Natural killer cell treated with Interleukin-12 subunit alpha and Interleukin-12 subunit beta and Interleukin-15 and Interleukin-18, amount 100 ng/mL, for 72 hours (primary cell): ENCODE results near the gene PLEKHG4. TPM values are rescaled to one million over a fixed set of nuclear protein-coding genes. Genes with fewer than 3 reads are reported as not detected.

Experiments used
- ATAC-seq, 2 donors: fragments of 150-1000 bp; cut with Tn5 transposase in 1 of 2; sonication (Bioruptor Pico), chemical (Tn5 transposase) in 1 of 2; 2 replicates each; pipeline ENCODE4 v1.10.0; 2021
- DNase-seq: peaks from one replicate; pipeline ENCODE4 v3.0.0; 2022; ENCODE audit warnings: low spot score
- H3K27ac Mint-ChIP-seq, 2 donors: 1 replicate in 1 of 2; 2 replicates in 1 of 2; pipeline ENCODE4 v1.8.0; 2022; ENCODE audit warnings: mixed read lengths in 2 of 2, mild to moderate bottlenecking in 1 of 2, moderate library complexity in 1 of 2
- H3K27me3 Mint-ChIP-seq, 2 donors: 1 replicate in 1 of 2; 2 replicates in 1 of 2; pipeline ENCODE4 v1.8.0; 2022; ENCODE audit warnings: mixed read lengths in 2 of 2
- H3K36me3 Mint-ChIP-seq: one replicate; pipeline ENCODE4 v1.8.0; 2022; ENCODE audit warnings: mixed read lengths
- H3K4me1 Mint-ChIP-seq, 2 donors: 1 replicate in 1 of 2; 2 replicates in 1 of 2; pipeline ENCODE4 v1.8.0; 2022; ENCODE audit warnings: low read depth in 2 of 2, mixed read lengths in 2 of 2, mild to moderate bottlenecking in 1 of 2
- H3K4me3 Mint-ChIP-seq: one replicate; pipeline ENCODE4 v1.8.0; 2022; ENCODE audit warnings: mixed read lengths
- H3K9me3 Mint-ChIP-seq: 2 replicates; pipeline ENCODE4 v1.8.0; 2022; ENCODE audit warnings: mixed read lengths
- total RNA-seq, 2 donors: library from RNA; stranded (reverse); gene quantifications; one replicate each; pipeline ENCODE4 v1.2.3, GENCODE V29; 2022

Gene PLEKHG4
- total RNA-seq, 2 donors from 2014 or later: 5.8 to 8.7 TPM

DNA sequence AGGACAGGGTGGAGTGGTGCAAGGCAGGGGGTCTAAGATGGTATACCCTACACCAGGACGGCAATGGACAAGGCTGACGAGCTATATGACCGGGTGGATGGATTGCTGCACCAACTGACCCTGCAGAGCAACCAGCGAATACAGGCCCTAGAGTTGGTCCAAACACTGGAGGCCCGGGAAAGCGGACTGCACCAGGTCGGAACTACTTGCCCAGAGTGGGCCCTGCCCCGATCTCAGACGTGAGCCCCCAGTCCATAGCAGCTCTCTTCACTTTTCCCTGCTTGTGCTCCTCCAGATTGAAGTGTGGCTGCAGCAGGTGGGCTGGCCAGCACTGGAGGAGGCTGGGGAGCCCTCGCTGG, 3.1 kb downstream of the PLEKHG4 start:
- Mint-ChIP-seq H3K4me3 (no peak overlapping the region), H3K4me1 (peaks cover 3 to 6% of the 10 kb centered on the region in 2 donors), H3K9me3 (no peaks in the 10 kb centered on the region), H3K27me3 (no peaks in the 10 kb centered on the region), H3K36me3 (no peaks in the 10 kb centered on the region), H3K27ac (no peak overlapping the region)
- ATAC-seq: no peak
- DNase-seq: no peak

DNA sequence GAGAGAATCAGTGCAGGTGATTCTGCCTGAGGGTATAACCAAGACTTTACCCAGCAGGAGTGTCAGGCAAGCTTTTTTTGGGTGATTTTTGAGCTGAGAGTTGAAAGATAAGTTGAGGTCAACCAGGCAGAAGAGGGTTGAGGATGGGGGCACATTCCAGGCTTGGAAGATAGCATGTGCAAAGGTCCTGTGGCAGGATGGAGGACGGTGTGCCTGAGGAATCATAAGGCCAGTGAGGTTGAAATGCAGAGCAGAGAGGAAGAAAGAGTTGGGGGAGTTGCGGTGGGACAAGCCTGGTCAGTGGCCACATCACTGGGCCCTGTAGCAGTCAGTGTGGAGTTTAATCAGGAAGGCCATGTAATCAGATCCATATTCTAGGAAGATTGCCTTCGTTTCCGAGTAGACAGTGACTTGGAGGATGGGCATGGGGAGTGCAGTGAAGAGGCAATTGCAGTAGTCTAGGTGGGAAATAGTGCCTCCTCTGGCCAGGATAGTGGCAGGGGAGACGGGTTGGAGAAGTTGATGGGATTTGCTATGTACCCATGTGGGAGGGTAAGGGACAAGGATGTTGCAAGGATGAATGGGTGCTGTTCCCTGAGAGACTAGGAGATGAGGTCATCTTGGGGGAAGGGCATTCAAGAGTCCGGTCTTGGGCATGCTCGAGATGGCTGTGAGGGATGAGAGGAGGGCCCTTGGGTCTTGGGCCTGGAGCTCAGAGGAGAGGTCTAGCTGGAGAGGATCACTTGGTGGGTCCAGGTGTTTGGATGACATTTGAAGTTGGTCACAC, 3.9 kb downstream of the PLEKHG4 start:
- Mint-ChIP-seq H3K4me1 (peaks cover 0 to 2% of the 10 kb centered on the region in 2 donors), H3K4me3 (no peak overlapping the region), H3K9me3 (no peaks in the 10 kb centered on the region), H3K27ac (no peak overlapping the region), H3K36me3 (no peaks in the 10 kb centered on the region), H3K27me3 (no peaks in the 10 kb centered on the region)
- ATAC-seq (no peak), DNase-seq (no peak)

GRCh38 chr16:67283826-67284555, 4.7 kb downstream of the PLEKHG4 start:
- Mint-ChIP-seq H3K4me1 (no peaks in the 10 kb centered on the region), H3K27ac (no peak overlapping the region), H3K27me3 (no peaks in the 10 kb centered on the region), H3K9me3 (no peaks in the 10 kb centered on the region), H3K36me3 (no peaks in the 10 kb centered on the region), H3K4me3 (no peak overlapping the region)
- no peak for DNase-seq
- no peak for ATAC-seq

DNA sequence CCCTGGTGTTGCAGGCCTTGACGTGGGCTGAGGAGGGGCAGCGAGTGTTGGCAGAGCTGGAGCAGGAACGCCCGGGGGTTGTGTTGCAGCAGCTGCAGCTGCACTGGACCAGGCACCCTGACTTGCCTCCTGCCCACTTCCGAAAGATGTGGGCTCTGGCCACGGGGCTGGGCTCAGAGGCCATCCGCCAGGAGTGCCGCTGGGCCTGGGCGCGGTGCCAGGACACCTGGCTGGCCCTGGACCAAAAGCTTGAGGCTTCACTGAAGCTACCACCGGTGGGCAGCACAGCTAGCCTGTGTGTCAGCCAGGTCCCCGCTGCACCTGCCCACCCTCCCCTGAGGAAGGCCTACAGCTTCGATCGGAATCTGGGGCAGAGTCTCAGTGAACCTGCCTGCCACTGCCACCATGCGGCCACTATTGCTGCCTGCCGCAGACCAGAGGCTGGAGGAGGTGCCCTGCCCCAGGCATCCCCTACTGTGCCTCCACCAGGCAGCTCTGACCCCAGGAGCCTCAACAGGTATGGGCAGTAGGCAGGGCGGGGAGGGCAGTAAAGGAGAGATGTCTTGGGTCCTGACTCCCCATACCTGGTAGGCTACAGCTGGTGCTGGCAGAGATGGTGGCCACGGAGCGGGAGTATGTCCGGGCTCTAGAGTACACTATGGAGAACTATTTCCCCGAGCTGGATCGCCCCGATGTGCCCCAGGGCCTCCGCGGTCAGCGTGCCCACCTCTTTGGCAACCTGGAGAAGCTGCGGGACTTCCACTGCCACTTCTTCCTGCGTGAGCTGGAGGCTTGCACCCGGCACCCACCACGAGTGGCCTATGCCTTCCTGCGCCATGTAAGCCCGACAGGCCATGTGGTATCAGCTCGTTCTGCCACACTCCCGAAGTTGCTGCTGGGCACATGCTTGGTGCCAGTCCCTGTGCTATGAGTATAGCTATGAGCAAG, 5.6 kb downstream of the PLEKHG4 start:
- H3K27me3 Mint-ChIP-seq: no peaks in the 10 kb centered on the region
- no peak overlapping the region for H3K4me3 Mint-ChIP-seq
- ATAC-seq: no peak
- H3K4me1 Mint-ChIP-seq: peaks cover 7% of the 10 kb centered on the region in 2 donors
- no peak for DNase-seq
- H3K36me3 Mint-ChIP-seq: no peaks in the 10 kb centered on the region
- H3K9me3 Mint-ChIP-seq: no peaks in the 10 kb centered on the region
- no peak overlapping the region for H3K27ac Mint-ChIP-seq

GRCh38 chr16:67286441-67287235, 7.3 kb downstream of the PLEKHG4 start:
- H3K27me3 Mint-ChIP-seq: no peaks in the 10 kb centered on the region
- no peak for ATAC-seq
- H3K36me3 Mint-ChIP-seq: no peaks in the 10 kb centered on the region
- H3K27ac Mint-ChIP-seq: no peak overlapping the region
- no peaks in the 10 kb centered on the region for H3K9me3 Mint-ChIP-seq
- H3K4me3 Mint-ChIP-seq: no peak overlapping the region
- H3K4me1 Mint-ChIP-seq: peaks cover 7 to 11% of the 10 kb centered on the region in 2 donors
- no peak for DNase-seq

- Mint-ChIP-seq H3K27ac (no peak overlapping the region), H3K9me3 (no peaks in the 10 kb centered on the region), H3K4me3 (no peak overlapping the region), H3K4me1 (peaks cover 7 to 11% of the 10 kb centered on the region in 2 donors), H3K27me3 (no peaks in the 10 kb centered on the region), H3K36me3 (no peaks in the 10 kb centered on the region)
- DNase-seq: no peak
- no peak for ATAC-seq
Measured at GRCh38 chr16:67287960-67288359, 8.6 kb downstream of the PLEKHG4 start.

- Mint-ChIP-seq H3K9me3 (no peaks in the 10 kb centered on the region), H3K4me1 (peaks cover 7 to 17% of the 10 kb centered on the region in 2 donors), H3K4me3 (no peak overlapping the region), H3K27me3 (no peaks in the 10 kb centered on the region), H3K36me3 (no peaks in the 10 kb centered on the region), H3K27ac (no peak overlapping the region)
- no peak for ATAC-seq
- no peak for DNase-seq
Measured at GRCh38 chr16:67291461-67291860, 12.1 kb downstream of the PLEKHG4 start.

DNA sequence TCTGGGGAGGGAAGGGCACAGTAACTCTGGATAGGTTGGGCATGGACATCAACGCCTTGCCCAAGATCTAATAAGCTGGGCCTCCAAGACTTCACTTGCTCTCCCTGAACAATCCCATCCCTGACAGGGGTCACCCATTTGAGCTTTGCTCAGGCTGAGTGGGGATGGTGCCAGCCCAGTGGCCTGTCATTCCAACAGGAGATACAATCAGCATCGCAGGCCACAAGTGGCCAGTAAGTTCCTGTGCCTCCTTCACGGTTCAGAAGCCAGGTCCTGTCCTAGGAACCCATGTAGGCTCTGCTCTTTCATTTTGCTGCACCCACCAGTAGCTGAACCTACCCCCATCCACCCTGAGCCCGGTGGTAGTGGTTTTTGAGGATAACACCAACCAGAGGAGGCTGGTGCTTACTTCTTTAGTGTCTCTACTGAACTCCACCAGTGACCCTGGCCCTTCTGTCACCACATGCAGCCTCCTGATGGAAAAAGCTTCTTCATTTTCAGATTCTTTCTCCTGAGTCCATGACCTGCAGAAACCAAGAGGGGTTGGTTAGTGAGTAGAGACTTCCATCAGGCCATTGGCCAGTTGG, 14.9 kb downstream of the PLEKHG4 start:
- no peak for ATAC-seq
- Mint-ChIP-seq H3K27ac (no peak overlapping the region), H3K36me3 (no peaks in the 10 kb centered on the region), H3K27me3 (no peaks in the 10 kb centered on the region), H3K9me3 (no peaks in the 10 kb centered on the region), H3K4me1 (peaks cover 7 to 17% of the 10 kb centered on the region in 2 donors), H3K4me3 (no peak overlapping the region)
- DNase-seq: peak; percentile 55

DNA sequence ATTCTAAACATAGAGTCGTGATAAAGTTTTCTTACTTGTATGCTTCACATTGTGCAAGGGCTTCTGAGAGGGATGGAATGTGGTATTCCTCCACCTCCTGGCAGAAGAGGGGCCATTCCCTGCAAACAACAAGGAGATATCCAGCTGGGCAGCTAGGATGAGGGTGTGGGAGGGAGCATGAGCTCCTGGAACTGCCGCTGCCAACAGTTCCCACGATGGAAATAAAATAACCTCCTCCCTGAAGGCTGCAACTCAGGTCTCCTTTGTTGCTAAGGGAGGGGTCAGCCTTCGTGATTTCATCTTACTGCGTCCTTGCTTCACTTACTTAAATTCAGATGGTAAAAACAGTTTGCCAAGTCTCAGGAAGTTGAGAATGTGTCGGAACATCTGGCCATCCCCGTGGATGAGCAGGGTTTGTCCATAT, 15.6 kb downstream of the PLEKHG4 start:
- Mint-ChIP-seq H3K4me1 (peaks cover under 1 to 11% of the 10 kb centered on the region in 2 donors), H3K27me3 (no peaks in the 10 kb centered on the region), H3K9me3 (no peaks in the 10 kb centered on the region), H3K36me3 (no peaks in the 10 kb centered on the region), H3K4me3 (no peak overlapping the region), H3K27ac (no peak overlapping the region)
- peak; percentile 32 for DNase-seq
- ATAC-seq: no peak

DNA sequence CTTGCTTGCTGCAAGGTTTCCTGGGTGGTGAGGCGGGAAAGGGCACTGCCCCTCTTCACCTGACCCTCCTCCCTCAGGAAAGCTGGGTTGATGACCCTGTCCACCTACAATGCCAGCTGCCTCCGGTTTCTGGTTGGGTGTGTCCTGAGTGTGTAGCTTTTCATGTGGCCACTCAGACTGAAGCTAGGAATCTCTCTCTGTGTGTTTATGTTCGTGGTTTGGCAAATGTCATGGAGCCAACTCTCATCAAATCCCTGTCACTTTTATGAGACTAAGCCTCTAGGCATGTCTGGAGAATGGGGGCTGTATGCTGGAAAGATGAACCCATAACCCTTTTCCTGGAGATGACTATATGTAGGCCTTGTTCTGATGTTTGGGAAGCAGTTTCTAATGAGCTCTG, 17.1 kb downstream of the PLEKHG4 start:
- Mint-ChIP-seq H3K36me3 (no peaks in the 10 kb centered on the region), H3K27me3 (no peaks in the 10 kb centered on the region), H3K9me3 (no peaks in the 10 kb centered on the region), H3K4me1 (peaks cover 0 to 6% of the 10 kb centered on the region in 2 donors), H3K4me3 (no peak overlapping the region), H3K27ac (no peak overlapping the region)
- no peak for ATAC-seq
- DNase-seq: no peak

DNA sequence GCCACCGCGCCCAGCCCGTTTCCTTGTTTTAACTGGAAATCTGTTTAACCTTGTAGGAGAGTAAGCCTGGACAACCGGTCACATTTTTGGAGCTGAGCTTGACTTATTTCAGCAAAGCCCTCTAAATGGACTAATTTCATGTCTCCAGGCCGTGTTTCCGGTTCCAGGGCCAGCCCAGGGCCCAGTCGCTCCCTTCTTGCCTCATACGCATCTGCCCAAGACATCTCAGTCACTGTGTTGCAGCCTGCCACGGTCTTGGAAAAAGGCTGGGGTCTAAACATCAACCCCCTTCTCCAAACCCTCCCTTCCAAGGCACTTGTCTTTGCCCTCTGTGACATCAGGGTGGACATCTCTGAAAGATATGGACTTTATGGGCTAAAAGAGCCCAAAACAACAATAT, 18.9 kb downstream of the PLEKHG4 start:
- no peak overlapping the region for H3K27ac Mint-ChIP-seq
- no peak overlapping the region for H3K4me3 Mint-ChIP-seq
- DNase-seq (peak; percentile 31), ATAC-seq (no peak)
- no peaks in the 10 kb centered on the region for H3K27me3 Mint-ChIP-seq
- H3K9me3 Mint-ChIP-seq: no peaks in the 10 kb centered on the region
- H3K4me1 Mint-ChIP-seq: peaks cover 0 to 6% of the 10 kb centered on the region in 2 donors
- no peaks in the 10 kb centered on the region for H3K36me3 Mint-ChIP-seq

DNA sequence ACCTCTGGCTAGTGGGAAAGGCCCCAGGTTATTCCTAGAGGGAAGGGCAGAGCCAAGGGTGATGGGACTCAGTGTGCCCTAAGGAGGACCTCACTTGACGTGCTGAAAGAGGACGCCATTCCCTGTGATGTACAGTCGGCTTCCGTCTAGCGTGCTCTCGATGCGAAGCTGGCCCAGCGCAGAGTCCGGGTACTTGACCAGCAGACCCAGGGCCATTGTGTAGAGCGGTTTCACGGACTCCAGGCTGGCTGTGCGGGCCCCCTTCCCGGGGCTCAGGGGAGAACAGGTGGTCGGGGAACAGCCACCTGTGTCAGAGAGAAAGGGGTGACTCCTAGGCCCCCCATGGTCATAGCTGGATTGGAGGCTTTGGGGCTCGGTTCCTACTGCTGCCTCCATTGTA, 19.9 kb downstream of the PLEKHG4 start:
- H3K36me3 Mint-ChIP-seq: no peaks in the 10 kb centered on the region
- H3K27ac Mint-ChIP-seq: no peak overlapping the region
- DNase-seq: no peak
- no peaks in the 10 kb centered on the region for H3K9me3 Mint-ChIP-seq
- no peaks in the 10 kb centered on the region for H3K27me3 Mint-ChIP-seq
- H3K4me1 Mint-ChIP-seq: peaks cover 0 to 5% of the 10 kb centered on the region in 2 donors
- ATAC-seq: no peak
- H3K4me3 Mint-ChIP-seq: no peak overlapping the region
